ENCODE results near the gene TMEM119. TPM values are rescaled to one million over a fixed set of nuclear protein-coding genes. Genes with fewer than 3 reads are reported as not detected.

Gene TMEM119
- total and polyA plus RNA-seq, 9 of the 15 experiments (the other 6 are each of a cell fraction or from before 2014, with no cell fraction given): 0.18 TPM; not detected in 8

DNA sequence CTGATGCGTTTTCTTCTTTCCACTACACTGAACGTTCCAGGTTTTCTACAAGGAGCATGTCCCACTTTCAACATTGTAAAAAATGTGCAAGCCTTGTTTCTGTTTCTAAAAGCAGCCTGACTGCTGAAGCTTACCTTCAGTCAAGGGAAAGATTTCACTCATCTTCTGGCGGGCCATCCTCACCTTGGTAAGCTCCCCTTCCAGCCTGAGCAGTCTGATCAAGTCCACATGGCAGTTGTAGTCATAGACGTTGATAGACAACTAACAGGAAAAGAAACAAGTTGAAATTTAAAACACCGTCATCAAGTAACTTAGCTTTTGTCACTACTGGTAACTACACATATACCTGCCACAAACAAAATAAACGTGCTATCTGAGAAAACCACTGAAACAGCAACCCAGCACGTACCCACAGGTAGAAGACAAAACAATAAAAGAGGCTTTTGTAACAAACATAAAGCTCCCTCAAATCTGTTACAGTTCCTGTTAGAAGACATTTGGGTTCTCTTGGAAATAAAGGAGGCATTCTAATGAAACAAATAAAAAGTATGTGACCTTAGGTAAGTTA lies 48.8 kb downstream of the TMEM119 start:
- intact Hi-C loops (cut with micrococcal nuclease): no loop called here
- peaks cover 3% of the 10 kb centered on the region for H3K9me1 ChIP-seq (ENCODE audit: control insufficient read depth, insufficient read depth, low read length)
- H3K9ac ChIP-seq (ENCODE audit: insufficient read depth in 1 of 2, low read depth in 2 of 2, low read length in 2 of 2): no peak overlapping the region
- ChIA-PET POLR2A (interaction anchor here (0.6 to 2.1 kb wide), 5 partner anchors 8 to 551 kb away, joined by 3 to 18 read pairs (median 6); partner anchors contain the start of genes ISCU and SART3), CTCF (ENCODE audit: low intra/inter-chr PET ratio) (no interaction called here)
- no peak for DNase-seq (ENCODE audit: extremely low read depth in 1 of 4, low spot score in 3 of 4)
- TF ChIP-seq CBFA2T3 (IDR thresholded peaks at IDR 0.05): no peak
- TF ChIP-seq FOXK2 (conservative IDR thresholded peaks at IDR 0.05 in 1 of 2, IDR thresholded peaks at IDR 0.05 in 1 of 2; ENCODE audit: low read depth in 2 of 2): no peak
- TF ChIP-seq SMAD4 (CRISPR knock-in tag; conservative IDR thresholded peaks at IDR 0.05): no peak
- no peak for TF ChIP-seq STAT5B (CRISPR knock-in tag; IDR thresholded peaks at IDR 0.05)
- TF ChIP-seq ZNF695 (CRISPR knock-in tag; IDR thresholded peaks at IDR 0.05): no peak
- TF ChIP-seq, protein P1, sequence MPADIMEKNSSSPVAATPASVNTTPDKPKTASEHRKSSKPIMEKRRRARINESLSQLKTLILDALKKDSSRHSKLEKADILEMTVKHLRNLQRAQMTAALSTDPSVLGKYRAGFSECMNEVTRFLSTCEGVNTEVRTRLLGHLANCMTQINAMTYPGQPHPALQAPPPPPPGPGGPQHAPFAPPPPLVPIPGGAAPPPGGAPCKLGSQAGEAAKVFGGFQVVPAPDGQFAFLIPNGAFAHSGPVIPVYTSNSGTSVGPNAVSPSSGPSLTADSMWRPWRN (IDR thresholded peaks at IDR 0.05; ENCODE audit: low read depth): no peak
- TF ChIP-seq, protein P2, sequence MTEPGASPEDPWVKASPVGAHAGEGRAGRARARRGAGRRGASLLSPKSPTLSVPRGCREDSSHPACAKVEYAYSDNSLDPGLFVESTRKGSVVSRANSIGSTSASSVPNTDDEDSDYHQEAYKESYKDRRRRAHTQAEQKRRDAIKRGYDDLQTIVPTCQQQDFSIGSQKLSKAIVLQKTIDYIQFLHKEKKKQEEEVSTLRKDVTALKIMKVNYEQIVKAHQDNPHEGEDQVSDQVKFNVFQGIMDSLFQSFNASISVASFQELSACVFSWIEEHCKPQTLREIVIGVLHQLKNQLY (CRISPR knock-in tag; conservative IDR thresholded peaks at IDR 0.05): no peak
- no peak for TF ChIP-seq ZZZ3 (IDR thresholded peaks at IDR 0.05)
- TF ChIP-seq ILF3 (IDR thresholded peaks at IDR 0.05; ENCODE audit: borderline replicate concordance): no peak
- no peak for TF ChIP-seq SREBF1 (IDR thresholded peaks at IDR 0.05; ENCODE audit: borderline replicate concordance, low read depth, low read length)
- TF ChIP-seq PTRF (tag; IDR thresholded peaks at IDR 0.05): no peak
- TF ChIP-seq ZBTB8A (IDR thresholded peaks at IDR 0.05; ENCODE audit: partially characterized antibody): no peak
- TF ChIP-seq ZNF764 (CRISPR knock-in tag; IDR thresholded peaks at IDR 0.05; ENCODE audit: low read depth): no peak
- no peak for TF ChIP-seq SETDB1 (IDR thresholded peaks at IDR 0.05; ENCODE audit: low read length)
- no peak for TF ChIP-seq L3MBTL2 (IDR thresholded peaks at IDR 0.05)
- TF ChIP-seq ZNF778 (CRISPR knock-in tag; IDR thresholded peaks at IDR 0.05): no peak
- TF ChIP-seq SRF (CRISPR knock-in tag; IDR thresholded peaks at IDR 0.05): no peak
- no peak overlapping the region for H3K4me3 ChIP-seq
- H3K36me3 ChIP-seq (ENCODE audit: control insufficient read depth, insufficient read depth, low read length): peaks cover 82% of the 10 kb centered on the region
- no peaks in the 10 kb centered on the region for H3K9me3 ChIP-seq (replicated peaks; ENCODE audit: control insufficient read depth, insufficient read depth, low read depth, low read length)
- no peaks in the 10 kb centered on the region for H3K27me3 ChIP-seq (ENCODE audit: control insufficient read depth in 2 of 2, insufficient read depth in 2 of 2, low read length in 2 of 2)
- H3K27ac ChIP-seq (ENCODE audit: extremely low read depth, low read depth, low read length): no peak overlapping the region
- no peak for FAIRE-seq
- 0 out of 5 replicates have a peak, but pooled peaks cover 0 to 2% of the 10 kb centered on the region in 2 experiments for H3K4me1 ChIP-seq (replicated peaks in 1 of 2; ENCODE audit: control insufficient read depth in 2 of 2, insufficient read depth in 2 of 2, low read length in 2 of 2)
- H4K20me1 ChIP-seq (replicated peaks; ENCODE audit: control insufficient read depth, insufficient read depth, low read length): peaks cover 6% of the 10 kb centered on the region; the same call in 1 of the 2 replicates
- 75% methylated on average over 7 of the region's 7 CpGs for WGBS (ENCODE audit: insufficient coverage, low coverage, missing lambda C conversion rate)
- peaks cover 67% of the 10 kb centered on the region for H3K79me2 ChIP-seq (ENCODE audit: control insufficient read depth, insufficient read depth, low read length)
- no peak overlapping the region for H2AFZ ChIP-seq (ENCODE audit: low read depth, low read length)
- no peak for ATAC-seq
- no peak overlapping the region for H3K4me2 ChIP-seq (ENCODE audit: insufficient read depth, low read length)
- in situ Hi-C loops (cut with MboI): no loop called here
- no TSS peak for BruUV-seq (replicated peaks)
